ENCODE measurements around the gene USP36. TPM values are rescaled to one million over a fixed set of nuclear protein-coding genes. Genes with fewer than 3 reads are reported as not detected.
"Not testable (repeated sequence)": the region's sequence is repeated elsewhere in the genome, so short reads cannot be mapped to it uniquely, and the experiment has no call there.

Gene USP36
- total and polyA plus RNA-seq, 12 donors, result 10.0 to 28.8 (median 24.8) TPM

- Histone ChIP-seq H3K27me3 (no peaks in the 10 kb centered on the region), H3K4me3 (no peak overlapping the region), H3K4me1 (peaks cover 3 to 27% (median 18%) of the 10 kb centered on the region in 9 donors), H3K27ac (no peak overlapping the region), H3K36me3 (peaks cover 0 to 66% (median 45%) of the 10 kb centered on the region in 9 donors), H3K9me3 (no peaks in the 10 kb centered on the region)
- 80 to 89% methylated on average over 7 of the region's 7 CpGs for WGBS, 2 donors
- no peak for DNase-seq
- intact Hi-C loops (cut with DNase I), result loop anchor here in 6 of 10 donors (5.0 to 10.0 kb wide), 4 partner anchors 54 to 104 kb away; partner anchors contain the start of gene TIMP2 (in 2 of the 6)
- no peak for TF ChIP-seq CTCF (IDR thresholded peaks at IDR 0.05)
- no peak for ATAC-seq
Measured at GRCh38 chr17:78868391-78868790, 27.8 kb upstream of the USP36 start.

- not testable (repeated sequence) for H3K4me3 ChIP-seq, DNase-seq, H3K9me3 ChIP-seq, H3K27me3 ChIP-seq, ATAC-seq
- H3K4me1 ChIP-seq, result peaks cover 3 to 31% (median 12%) of the 10 kb centered on the region in 9 donors
- 80 to 87% methylated on average over 3 of the region's 3 CpGs for WGBS, 2 donors
- intact Hi-C loops (cut with DNase I), result loop anchor here in 7 of 10 donors (2.0 to 10.0 kb wide), 5 partner anchors 55 to 105 kb away; partner anchors contain the start of gene TIMP2 (in 2 of the 7)
- H3K36me3 ChIP-seq, result peaks cover 0 to 61% (median 34%) of the 10 kb centered on the region in 9 donors
- peak overlapping the region in 2 of 10 donors; percentile 19 to 54 for H3K27ac ChIP-seq
Measured at GRCh38 chr17:78867046-78867445, 26.4 kb upstream of the USP36 start.

GRCh38 chr17:78865682-78866390, 25.2 kb upstream of the USP36 start:
- peaks cover 3 to 39% (median 12%) of the 10 kb centered on the region in 9 donors for H3K4me1 ChIP-seq
- intact Hi-C loops (cut with DNase I), result loop anchor here (1.0 to 10.0 kb wide), 6 partner anchors 56 to 106 kb away; partner anchors contain the start of gene TIMP2 (in 2 of the 10)

GRCh38 chr17:78864117-78864516, 23.5 kb upstream of the USP36 start:
- Histone ChIP-seq H3K4me3 (no peak overlapping the region), H3K27ac (no peak overlapping the region), H3K4me1 (peaks cover 3 to 39% (median 12%) of the 10 kb centered on the region in 9 donors), H3K27me3 (no peaks in the 10 kb centered on the region), H3K36me3 (peaks cover 0 to 45% (median 10%) of the 10 kb centered on the region in 9 donors), H3K9me3 (peaks cover 0 to 4% (median 0%) of the 10 kb centered on the region in 11 donors)
- DNase-seq (no peak), ATAC-seq (no peak)
- WGBS, 2 donors, result 39 to 53% methylated on average over 1 of the region's 1 CpG
- intact Hi-C loops (cut with DNase I), result loop anchor here in 2 of 10 donors (2.0 to 10.0 kb wide), 2 partner anchors 61 to 107 kb away; partner anchors contain the start of gene TIMP2 (in 2 of the 2)
- no peak for TF ChIP-seq CTCF (IDR thresholded peaks at IDR 0.05)

More at GRCh38 chr17:78865682-78866390, 25.2 kb upstream of the USP36 start:
- peaks cover 0 to 4% (median 0%) of the 10 kb centered on the region in 11 donors for H3K9me3 ChIP-seq
- H3K27ac ChIP-seq, result peak overlapping the region in 7 of 10 donors; percentile 13 to 60 (median 48)
- WGBS, 2 donors, result 16 to 18% methylated on average over 19 of the region's 19 CpGs
- no peaks in the 10 kb centered on the region for H3K27me3 ChIP-seq
- H3K36me3 ChIP-seq, result peaks cover 0 to 53% (median 27%) of the 10 kb centered on the region in 9 donors
- peak; percentile 84 to 87 for DNase-seq
- H3K4me3 ChIP-seq, result peak overlapping the region in 4 of 10 donors; percentile 13 to 42 (median 26)
- peak; percentile 85 to 97 (median 93) for TF ChIP-seq CTCF (IDR thresholded peaks at IDR 0.05)
- ATAC-seq, result peak; percentile 68 to 88 (median 83)

Data from heart right ventricle (tissue), 16 donors.